HepG2 (cell line): Measurements from ENCODE around the gene DGCR8. TPM values are rescaled to one million over a fixed set of nuclear protein-coding genes. Genes with fewer than 3 reads are reported as not detected.

Experiments used
- ATAC-seq: fragments of 200-7000 bp; cut with Tn5 transposase; 3 replicates; pipeline ENCODE4 v1.9.1; 2020; ENCODE audit warnings: mild to moderate bottlenecking, moderate library complexity
- BruUV-seq: library from RNA; stranded (reverse); fragments of 400-500 nt; replicated peaks from 2 replicates; lab custom pipeline; 2021; lab: Mats Ljungman, UMichigan
- CTCF ChIA-PET: fragments of 300-600 bp; formaldehyde crosslinking; extraction: SDS; loops from one replicate; lab custom pipeline; 2021; ENCODE audit warnings: low total read pairs, inconsistent platforms, low intra/inter-chr PET ratio; lab: Yijun Ruan, JAX
- POLR2A ChIA-PET: fragments of 350-600 bp; sonication (Branson Sonifier 250); formaldehyde crosslinking; loops from one replicate; lab custom pipeline; 2020; ENCODE audit warnings: antibody characterized with exemption, inconsistent platforms; lab: Yijun Ruan, JAX
- DNase-seq: peaks from one replicate; pipeline ENCODE4 v3.0.0-alpha.2; 2015; ENCODE audit warnings: low spot score
- FAIRE-seq: peaks from 3 replicates; lab custom pipeline; 2011; peaks lifted over from hg19 to GRCh38; lab: Jason Lieb, UNC
- H2AFZ ChIP-seq: one replicate; pipeline ENCODE4 v1.6.1; 2011; ENCODE audit warnings: low read length, inconsistent platforms
- H3K27ac ChIP-seq: fragments of 300-600 bp; 3 replicates; pipeline ENCODE4 v1.8.0; 2011; ENCODE audit warnings: mixed run types, mild to moderate bottlenecking, mixed read lengths, low read length, inconsistent platforms; ENCODE audit not compliant: insufficient read depth; ENCODE audit errors: extremely low read length
- H3K27me3 ChIP-seq, 2 experiments: fragments of 200-600 bp in 1 of 2; 2 replicates in 1 of 2; 3 replicates in 1 of 2; pipeline versions ENCODE4 v1.6.0 to v1.8.0; 2011; ENCODE audit warnings: low read length in 2 of 2, mild to moderate bottlenecking in 2 of 2, moderate library complexity in 2 of 2, inconsistent platforms in 1 of 2; ENCODE audit not compliant: insufficient read depth in 2 of 2, control insufficient read depth in 1 of 2
- H3K36me3 ChIP-seq, 2 experiments: fragments of 200-600 bp in 1 of 2; replicated peaks in 1 of 2; 2 replicates in 1 of 2; 3 replicates in 1 of 2; pipeline versions ENCODE4 v1.5.1 to v1.8.0; 2011; ENCODE audit warnings: low read length in 2 of 2, inconsistent platforms in 1 of 2; ENCODE audit not compliant: insufficient read depth in 2 of 2, control insufficient read depth in 1 of 2
- H3K4me1 ChIP-seq: 2 replicates; pipeline ENCODE4 v1.5.1; 2012; ENCODE audit warnings: low read length, inconsistent platforms; ENCODE audit not compliant: insufficient read depth
- H3K4me2 ChIP-seq: 2 replicates; pipeline ENCODE4 v1.6.0; 2011; ENCODE audit warnings: low read depth, low read length, inconsistent platforms
- H3K4me3 ChIP-seq, 3 experiments: fragments of 200-600 bp in 1 of 3; sonication (generic), shearing (Covaris generic) in 1 of 3; replicated peaks in 1 of 3; 2 replicates each; pipeline ENCODE4 v1.5.1; 2011 to 2016; ENCODE audit warnings: low read length in 3 of 3, inconsistent platforms in 2 of 3, low read depth in 2 of 3, mild to moderate bottlenecking in 2 of 3, control low read depth in 1 of 3, mixed read lengths in 1 of 3; ENCODE audit not compliant: insufficient read depth in 1 of 3
- H3K79me2 ChIP-seq: one replicate; pipeline ENCODE4 v1.6.1; 2011; ENCODE audit warnings: low read length, inconsistent platforms; ENCODE audit not compliant: insufficient read depth
- H3K9ac ChIP-seq: 2 replicates; pipeline ENCODE4 v1.6.0; 2011; ENCODE audit warnings: mild to moderate bottlenecking, low read depth, low read length, inconsistent platforms; ENCODE audit not compliant: insufficient read depth
- H3K9me3 ChIP-seq: 2 replicates; pipeline ENCODE4 v1.5.1; 2012; ENCODE audit warnings: mild to moderate bottlenecking, low read length
- H4K20me1 ChIP-seq: 2 replicates; pipeline ENCODE4 v1.6.0; 2011; ENCODE audit warnings: inconsistent platforms, mild to moderate bottlenecking, low read length, moderate library complexity; ENCODE audit not compliant: insufficient read depth
- MIER3 ChIP-seq: IDR thresholded peaks from 2 replicates; pipeline ENCODE4 v1.6.1; 2016; ENCODE audit warnings: missing compliant biosample characterization, borderline replicate concordance
- NR1H2 ChIP-seq: sonication (generic); formaldehyde crosslinking; IDR thresholded peaks from 2 replicates; pipeline ENCODE4 v1.8.1; 2022; ENCODE audit warnings: low read depth, missing genetic modification reagents, borderline replicate concordance
- NR2F6 ChIP-seq, 2 experiments: IDR thresholded peaks; 2 replicates each; pipeline ENCODE4 v1.6.1; 2016; ENCODE audit warnings: antibody characterized with exemption in 1 of 2, mild to moderate bottlenecking in 1 of 2
- POLR2A ChIP-seq, 2 experiments: IDR thresholded peaks; 2 replicates each; pipeline ENCODE4 v1.6.1; 2011; ENCODE audit warnings: low read depth in 2 of 2, low read length in 2 of 2, mild to moderate bottlenecking in 1 of 2, moderate library complexity in 1 of 2; ENCODE audit not compliant: insufficient read depth in 1 of 2
- SNRNP70 ChIP-seq: fragments of 200-400 bp; formaldehyde crosslinking; IDR thresholded peaks from 2 replicates; pipeline ENCODE4 v1.6.1; 2017; ENCODE audit warnings: mild to moderate bottlenecking, low read depth, low read length, moderate library complexity
- STAT5B ChIP-seq: sonication (generic); formaldehyde crosslinking; IDR thresholded peaks from 2 replicates; pipeline ENCODE4 v1.4.0; 2020; ENCODE audit warnings: missing genetic modification reagents
- TAF1 ChIP-seq: sonication (generic); formaldehyde crosslinking; IDR thresholded peaks from 2 replicates; pipeline ENCODE4 v1.4.0; 2020; ENCODE audit warnings: missing genetic modification reagents
- TCF7 ChIP-seq: sonication (generic); IDR thresholded peaks from 2 replicates; pipeline ENCODE4 v1.6.1; 2016; ENCODE audit warnings: antibody characterized with exemption, low read depth
- THAP11 ChIP-seq: IDR thresholded peaks from 2 replicates; pipeline ENCODE4 v1.6.1; 2016; ENCODE audit warnings: missing biosample characterization, missing genetic modification reagents
- ZBTB3 ChIP-seq: sonication (generic); formaldehyde crosslinking; IDR thresholded peaks from 2 replicates; pipeline ENCODE4 v1.4.0; 2020; ENCODE audit warnings: low read depth, mild to moderate bottlenecking, moderate library complexity, missing genetic modification reagents, borderline replicate concordance
- ZEB1 ChIP-seq: IDR thresholded peaks from 2 replicates; pipeline ENCODE4 v1.6.1; 2012; ENCODE audit warnings: mild to moderate bottlenecking, low read depth, inconsistent platforms; ENCODE audit not compliant: insufficient replicate concordance
- ZKSCAN8 ChIP-seq: IDR thresholded peaks from 2 replicates; pipeline ENCODE4 v1.6.1; 2016; ENCODE audit warnings: borderline replicate concordance, missing genetic modification reagents, missing compliant biosample characterization
- ZNF12 ChIP-seq: sonication (generic); formaldehyde crosslinking; IDR thresholded peaks from 2 replicates; pipeline ENCODE4 v1.5.0; 2020; ENCODE audit warnings: missing genetic modification reagents
- ZNF276 ChIP-seq: sonication (generic); formaldehyde crosslinking; IDR thresholded peaks from 2 replicates; pipeline ENCODE4 v1.4.0; 2020; ENCODE audit warnings: mild to moderate bottlenecking, low read depth, missing genetic modification reagents
- ZNF670 ChIP-seq: sonication (generic); formaldehyde crosslinking; IDR thresholded peaks from 2 replicates; pipeline ENCODE4 v1.8.0; 2022; ENCODE audit warnings: mild to moderate bottlenecking, missing genetic modification reagents, borderline replicate concordance
- WGBS: methylation state at CpG from one replicate; pipeline ENCODE4 v1.1.6; 2017; ENCODE audit warnings: low lambda C conversion rate; 5-methylcytosine and 5-hydroxymethylcytosine counted together
- in situ Hi-C: cut with HindIII; loops from 2 replicates; pipeline ENCODE4 v1.10.0; 2017; ENCODE audit warnings: low pct_unique_long_range_greater_than_20kb; ENCODE audit not compliant: extremely low pct_ligation_motif_present
- intact Hi-C: fragments of 100-400 bp; cut with micrococcal nuclease; formaldehyde crosslinking; loops from one replicate; pipeline ENCODE4 v1.10.0; 2022; ENCODE audit not compliant: unreplicated experiment
- polyA plus RNA-seq, 8 experiments: library from polyadenylated mRNA; depleted of rRNA in 3 of 8; stranded (reverse) in 7 of 8; unstranded in 1 of 8; fragments of >200 nt; fragmentation: Illumina TruSeq in 4 of 8; extraction: Trizol in 4 of 8; gene quantifications; 2 replicates each; pipeline versions ENCODE4 v1.2.1 to v1.2.3, GENCODE V29; 2011 to 2016; ENCODE audit warnings: low read depth in 4 of 8, missing spikeins in 1 of 8, mixed read lengths in 1 of 8; ENCODE audit not compliant: insufficient read depth in 1 of 8
- total RNA-seq, 5 experiments: library from RNA; depleted of rRNA; stranded (reverse); fragments of >200 nt; fragmentation: Illumina TruSeq; extraction: Trizol; gene quantifications; 2 replicates each; pipeline ENCODE4 v1.2.3, GENCODE V29; 2016; ENCODE audit warnings: low read depth in 1 of 5
- TF ChIP-seq, protein P1 (sequence below), 2 experiments: fragments of 450-650 bp in 1 of 2; sonication (generic) in 1 of 2; formaldehyde crosslinking; IDR thresholded peaks; 2 replicates each; pipeline versions ENCODE4 v1.5.0 to v1.8.0; 2020 to 2022; ENCODE audit warnings: mild to moderate bottlenecking in 1 of 2, missing genetic modification reagents in 1 of 2
- TF ChIP-seq, protein P2 (sequence below): IDR thresholded peaks from 2 replicates; pipeline ENCODE4 v1.6.1; 2016; ENCODE audit warnings: low read depth

DGCR8 gene
- total and polyA plus RNA-seq, 2 of the 13 experiments (the other 11 are each of a cell fraction or from before 2014, with no cell fraction given): 10.2 to 23.2 TPM

DNA sequence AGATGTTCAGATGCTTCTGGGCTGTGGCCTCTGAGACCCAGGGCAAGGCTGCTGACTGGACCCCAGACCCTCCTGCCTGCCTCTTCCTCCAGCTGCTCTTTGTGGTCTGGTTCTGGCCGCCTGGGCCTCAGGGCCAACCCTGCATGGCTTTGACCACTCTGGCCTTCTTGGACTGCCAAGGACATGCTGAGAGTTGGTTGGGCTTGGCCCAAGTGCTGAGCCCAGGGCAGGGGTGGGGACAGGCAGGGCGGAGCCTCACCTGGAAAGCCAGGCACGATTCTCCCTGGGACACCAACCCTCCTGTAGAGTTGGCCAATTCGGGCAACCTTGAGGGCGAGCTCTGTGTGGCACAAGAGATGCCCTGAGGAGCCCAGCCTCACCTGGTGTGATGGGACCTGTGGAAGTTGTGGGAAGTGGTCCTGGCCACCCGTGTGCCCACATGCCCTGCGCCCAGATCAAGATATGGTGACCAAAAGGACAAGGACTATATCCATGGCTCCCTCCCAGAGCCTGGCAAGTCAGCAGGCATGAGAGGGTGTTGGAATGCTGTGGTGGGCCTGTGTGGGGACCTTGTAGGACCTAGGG, 47.5 kb upstream of the DGCR8 start:
- 86% methylated on average over 4 of the region's 7 CpGs for WGBS
- no peak for TF ChIP-seq ZNF670 (CRISPR knock-in tag)
- no peak for TF ChIP-seq ZKSCAN8 (CRISPR knock-in tag)
- TF ChIP-seq SNRNP70: no peak
- TF ChIP-seq, protein P1, sequence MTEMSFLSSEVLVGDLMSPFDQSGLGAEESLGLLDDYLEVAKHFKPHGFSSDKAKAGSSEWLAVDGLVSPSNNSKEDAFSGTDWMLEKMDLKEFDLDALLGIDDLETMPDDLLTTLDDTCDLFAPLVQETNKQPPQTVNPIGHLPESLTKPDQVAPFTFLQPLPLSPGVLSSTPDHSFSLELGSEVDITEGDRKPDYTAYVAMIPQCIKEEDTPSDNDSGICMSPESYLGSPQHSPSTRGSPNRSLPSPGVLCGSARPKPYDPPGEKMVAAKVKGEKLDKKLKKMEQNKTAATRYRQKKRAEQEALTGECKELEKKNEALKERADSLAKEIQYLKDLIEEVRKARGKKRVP (CRISPR knock-in tag; IDR thresholded peaks at IDR 0.05): no peak
- TF ChIP-seq POLR2A (IDR thresholded peaks at IDR 0.05; ENCODE audit: insufficient read depth in 1 of 2, low read depth in 2 of 2, low read length in 2 of 2): no peak
- TF ChIP-seq ZNF276 (CRISPR knock-in tag): no peak
- TF ChIP-seq NR1H2 (CRISPR knock-in tag): no peak
- TF ChIP-seq NR2F6 (IDR thresholded peaks at IDR 0.05): no peak
- TF ChIP-seq NR2F6 (CRISPR knock-in tag; IDR thresholded peaks at IDR 0.05): no peak
- TF ChIP-seq, protein P2, sequence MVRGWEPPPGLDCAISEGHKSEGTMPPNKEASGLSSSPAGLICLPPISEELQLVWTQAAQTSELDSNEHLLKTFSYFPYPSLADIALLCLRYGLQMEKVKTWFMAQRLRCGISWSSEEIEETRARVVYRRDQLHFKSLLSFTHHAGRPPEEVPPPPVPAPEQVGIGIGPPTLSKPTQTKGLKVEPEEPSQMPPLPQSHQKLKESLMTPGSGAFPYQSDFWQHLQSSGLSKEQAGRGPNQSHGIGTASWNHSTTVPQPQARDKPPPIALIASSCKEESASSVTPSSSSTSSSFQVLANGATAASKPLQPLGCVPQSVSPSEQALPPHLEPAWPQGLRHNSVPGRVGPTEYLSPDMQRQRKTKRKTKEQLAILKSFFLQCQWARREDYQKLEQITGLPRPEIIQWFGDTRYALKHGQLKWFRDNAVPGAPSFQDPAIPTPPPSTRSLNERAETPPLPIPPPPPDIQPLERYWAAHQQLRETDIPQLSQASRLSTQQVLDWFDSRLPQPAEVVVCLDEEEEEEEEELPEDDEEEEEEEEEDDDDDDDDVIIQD (CRISPR knock-in tag): no peak
- TF ChIP-seq ZNF12 (CRISPR knock-in tag): no peak
- no peak for TF ChIP-seq MIER3 (CRISPR knock-in tag)
- no peak for TF ChIP-seq TAF1 (CRISPR knock-in tag)
- TF ChIP-seq STAT5B (CRISPR knock-in tag): no peak
- TF ChIP-seq THAP11: no peak
- no peak for TF ChIP-seq TCF7
- no peak for TF ChIP-seq ZEB1
- TF ChIP-seq ZBTB3 (CRISPR knock-in tag): no peak
- no peak overlapping the region for H3K4me2 ChIP-seq
- H3K9ac ChIP-seq: no peak overlapping the region
- peaks cover 2 to 7% of the 10 kb centered on the region in 2 experiments; a peak in 2 of 5 replicates for H3K36me3 ChIP-seq
- no peak overlapping the region for H3K27ac ChIP-seq
- H2AFZ ChIP-seq: no peak overlapping the region
- intact Hi-C loops: no loop called here
- no peaks in the 10 kb centered on the region for H3K27me3 ChIP-seq
- H3K4me3 ChIP-seq: no peak overlapping the region
- H3K9me3 ChIP-seq: no peaks in the 10 kb centered on the region
- ChIA-PET CTCF (no interaction called here), POLR2A (no interaction called here)
- FAIRE-seq (no peak), DNase-seq (no peak), ATAC-seq (no peak)
- H3K4me1 ChIP-seq: no peaks in the 10 kb centered on the region
- no peaks in the 10 kb centered on the region for H4K20me1 ChIP-seq
- in situ Hi-C loops: no loop called here
- BruUV-seq: no TSS peak
- no peaks in the 10 kb centered on the region for H3K79me2 ChIP-seq
